Endothelial cell of umbilical vein (primary cell): ENCODE results near the gene ZNF101. TPM values are rescaled to one million over a fixed set of nuclear protein-coding genes. Genes with fewer than 3 reads are reported as not detected.

Source experiments
- BruUV-seq: library from RNA; stranded (reverse); fragments of 400-500 nt; replicated peaks from 2 replicates; lab custom pipeline; 2021; lab: Mats Ljungman, UMichigan
- CTCF ChIA-PET: fragments of 300-600, 350-600 bp; sonication (Branson Sonifier 250); formaldehyde crosslinking; loops from one replicate; lab custom pipeline; 2021; ENCODE audit warnings: antibody characterized with exemption, inconsistent platforms; lab: Charles Lee
- POLR2A ChIA-PET: fragments of 300-600, 350-600 bp; sonication (Branson Sonifier 250); formaldehyde crosslinking; loops from one replicate; lab custom pipeline; 2021; ENCODE audit warnings: antibody characterized with exemption, inconsistent platforms; lab: Charles Lee
- DNase-seq: peaks from one replicate; pipeline ENCODE4 v3.0.0-alpha.2; 2011; ENCODE audit warnings: low read depth, low spot score
- FAIRE-seq: peaks from 2 replicates; lab custom pipeline; 2011; peaks lifted over from hg19 to GRCh38; lab: Jason Lieb, UNC
- H2AFZ ChIP-seq: 2 replicates; pipeline ENCODE4 v1.6.0; 2012; ENCODE audit warnings: low read depth, low read length, control low read depth, inconsistent platforms
- H3K27ac ChIP-seq: 2 replicates; pipeline ENCODE4 v1.5.1; 2011; ENCODE audit warnings: low read depth, mild to moderate bottlenecking, control low read depth, low read length, moderate library complexity; ENCODE audit not compliant: insufficient read depth
- H3K27me3 ChIP-seq, 2 experiments: 2 replicates each; pipeline versions ENCODE4 v1.6.0 to v1.6.1; 2011; ENCODE audit warnings: low read length in 2 of 2, mixed read lengths in 1 of 2; ENCODE audit not compliant: control insufficient read depth in 2 of 2, insufficient read depth in 2 of 2
- H3K36me3 ChIP-seq, 2 experiments: 2 replicates in 1 of 2; 3 replicates in 1 of 2; pipeline ENCODE4 v1.5.1; 2011; ENCODE audit warnings: low read length in 2 of 2, mild to moderate bottlenecking in 1 of 2, moderate library complexity in 1 of 2; ENCODE audit not compliant: control insufficient read depth in 2 of 2, insufficient read depth in 2 of 2; ENCODE audit errors: extremely low read depth in 1 of 2
- H3K4me1 ChIP-seq: 3 replicates; pipeline ENCODE4 v1.5.1; 2011; ENCODE audit warnings: mild to moderate bottlenecking, low read length; ENCODE audit not compliant: control insufficient read depth, insufficient read depth; ENCODE audit errors: extremely low read depth
- H3K4me2 ChIP-seq: 2 replicates; pipeline ENCODE4 v1.6.1; 2011; ENCODE audit warnings: low read length, control low read depth, mixed read lengths; ENCODE audit not compliant: insufficient read depth
- H3K4me3 ChIP-seq, 3 experiments: fragments of 200-600 bp in 1 of 3; sonication (generic), shearing (Covaris generic) in 1 of 3; replicated peaks in 1 of 3; 2 replicates each; pipeline ENCODE4 v1.5.1; 2011 to 2016; ENCODE audit warnings: control low read depth in 3 of 3, low read length in 3 of 3, mild to moderate bottlenecking in 2 of 3, inconsistent platforms in 1 of 3, low read depth in 1 of 3, moderate library complexity in 1 of 3; ENCODE audit not compliant: insufficient read depth in 1 of 3
- H3K79me2 ChIP-seq: 2 replicates; pipeline ENCODE4 v1.6.0; 2012; ENCODE audit warnings: low read length, inconsistent platforms; ENCODE audit not compliant: control insufficient read depth, insufficient read depth
- H3K9ac ChIP-seq: replicated peaks from 2 replicates; pipeline ENCODE3; 2011; ENCODE audit warnings: low read length, control low read depth; ENCODE audit not compliant: insufficient read depth; ENCODE audit errors: extremely low read depth
- H3K9me1 ChIP-seq: replicated peaks from 3 replicates; pipeline ENCODE4 v1.6.0; 2011; ENCODE audit warnings: mild to moderate bottlenecking, low read length; ENCODE audit not compliant: control insufficient read depth, insufficient read depth; ENCODE audit errors: extremely low read depth
- H3K9me3 ChIP-seq: replicated peaks from 2 replicates; pipeline ENCODE4 v1.5.1; 2012; ENCODE audit warnings: low read length, inconsistent platforms; ENCODE audit not compliant: control insufficient read depth, insufficient read depth
- H4K20me1 ChIP-seq: replicated peaks from 2 replicates; pipeline ENCODE3; 2011; ENCODE audit warnings: mild to moderate bottlenecking, low read length; ENCODE audit not compliant: control insufficient read depth, insufficient read depth; ENCODE audit errors: extremely low read depth
- EZH2 ChIP-seq: IDR thresholded peaks from 2 replicates; pipeline ENCODE4 v1.6.1; 2012; ENCODE audit warnings: borderline replicate concordance, low read depth, mild to moderate bottlenecking, moderate library complexity, low read length, inconsistent platforms; ENCODE audit not compliant: severe bottlenecking
- FOS ChIP-seq: IDR thresholded peaks from 2 replicates; pipeline ENCODE4 v1.6.1; 2011; ENCODE audit warnings: mild to moderate bottlenecking, low read length, moderate library complexity, borderline replicate concordance; ENCODE audit not compliant: insufficient read depth
- GATA2 ChIP-seq: IDR thresholded peaks from 2 replicates; pipeline ENCODE4 v1.7.0; 2011; ENCODE audit warnings: low read depth, mild to moderate bottlenecking, moderate library complexity, mixed read lengths, low read length; ENCODE audit not compliant: insufficient read length, insufficient read depth
- JUN ChIP-seq: IDR thresholded peaks from 2 replicates; pipeline ENCODE4 v1.6.1; 2011; ENCODE audit warnings: borderline replicate concordance, low read depth; ENCODE audit not compliant: insufficient read length, insufficient read depth
- MYC ChIP-seq: IDR thresholded peaks from one replicate; pipeline ENCODE4 v1.6.1; 2011; ENCODE audit warnings: mild to moderate bottlenecking, low read depth, low read length
- POLR2A ChIP-seq: IDR thresholded peaks from 2 replicates; pipeline ENCODE4 v1.6.1; 2012; ENCODE audit warnings: low read depth, mild to moderate bottlenecking, control low read depth, low read length
- POLR2AphosphoS5 ChIP-seq: IDR thresholded peaks from 2 replicates; pipeline ENCODE4 v1.6.1; 2012; ENCODE audit warnings: low read depth, mild to moderate bottlenecking, control low read depth, low read length, moderate library complexity; ENCODE audit not compliant: insufficient read depth
- dilution Hi-C: fragments of 300-500 bp; cut with MboI; formaldehyde crosslinking; loops from one replicate; pipeline ENCODE4 v1.15.0; 2019; ENCODE audit warnings: low sequenced_read_pairs; ENCODE audit not compliant: extremely low pct_ligation_motif_present
- intact Hi-C: fragments of 100-400 bp; cut with micrococcal nuclease; formaldehyde crosslinking; loops from one replicate; pipeline ENCODE4 v1.10.0; 2022
- polyA plus RNA-seq, 4 experiments: library from polyadenylated mRNA; depleted of rRNA in 3 of 4; stranded (reverse) in 3 of 4; unstranded in 1 of 4; fragments of >200 nt; gene quantifications; 2 replicates each; pipeline versions ENCODE4 v1.2.1 to v1.2.3, GENCODE V29; 2011 to 2012; ENCODE audit warnings: missing spikeins in 1 of 4
- total RNA-seq: library from RNA; stranded (reverse); gene quantifications from 2 replicates; pipeline ENCODE4 v1.2.3, GENCODE V29; 2021
- TF ChIP-seq, protein P1 (sequence below): IDR thresholded peaks from 2 replicates; pipeline ENCODE4 v1.6.1; 2011; ENCODE audit not compliant: insufficient read depth, insufficient read length
- TF ChIP-seq, protein P2 (sequence below), 2 donors: IDR thresholded peaks; 1 replicate in 1 of 2; 2 replicates in 1 of 2; pipeline ENCODE4 v1.5.1; 2011; ENCODE audit warnings: low read length in 2 of 2, mild to moderate bottlenecking in 2 of 2, moderate library complexity in 2 of 2, control low read depth in 1 of 2, inconsistent platforms in 1 of 2, low read depth in 1 of 2; ENCODE audit not compliant: insufficient read depth in 1 of 2; ENCODE audit errors: extremely low read depth in 1 of 2

ZNF101 gene
- total and polyA plus RNA-seq, 2 donors (not counting 3 experiments of a cell fraction or from before 2014, with no cell fraction given): 2.8 to 12.8 TPM

DNA sequence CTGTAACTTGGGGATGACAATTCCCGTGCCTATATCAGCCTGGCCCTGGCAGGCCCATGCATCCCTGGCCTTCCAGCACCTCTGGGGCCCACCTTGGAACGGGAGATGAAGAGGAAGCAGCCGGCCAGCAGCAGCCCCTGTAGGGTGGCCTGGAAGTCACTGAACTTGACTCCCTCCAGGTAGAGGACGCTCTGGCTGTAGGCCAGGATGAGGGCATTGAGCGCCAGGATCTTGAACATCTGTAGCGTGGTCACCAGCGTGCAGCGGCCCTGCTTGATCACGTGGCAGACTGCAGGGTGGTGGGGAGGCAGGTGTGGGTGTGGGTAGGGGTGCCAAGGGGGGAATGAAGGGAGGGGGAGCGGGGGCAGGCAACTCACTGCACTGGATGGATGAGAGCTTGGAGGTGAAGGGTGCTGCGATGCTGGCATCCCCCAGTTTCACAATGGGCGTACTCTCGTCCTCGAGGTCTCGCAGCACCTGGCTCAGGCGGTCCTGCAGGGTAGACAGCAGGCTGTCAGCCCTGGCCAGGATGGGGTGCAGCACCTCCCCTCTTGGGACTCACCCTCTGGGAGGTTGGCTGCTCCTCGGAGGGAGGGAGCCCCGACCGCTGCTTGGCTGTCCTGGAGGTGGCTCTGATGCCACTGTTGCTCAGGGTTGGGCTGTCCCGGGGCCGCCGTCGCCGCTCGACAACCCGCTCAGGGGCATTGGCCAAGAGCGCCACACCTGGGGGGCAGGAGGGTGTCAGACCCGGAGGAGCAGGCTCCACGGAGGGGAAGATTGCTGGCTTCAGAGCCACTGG is 21.4 kb upstream of the ZNF101 start:
- Histone ChIP-seq H3K9ac (no peak overlapping the region), H3K27ac (no peak overlapping the region), H3K4me1 (peaks cover 4% of the 10 kb centered on the region), H4K20me1 (no peaks in the 10 kb centered on the region), H2AFZ (no peak overlapping the region), H3K4me2 (no peak overlapping the region), H3K9me1 (no peaks in the 10 kb centered on the region), H3K27me3 (no peaks in the 10 kb centered on the region), H3K36me3 (peaks cover 2 to 50% of the 10 kb centered on the region in 2 experiments), H3K9me3 (no peaks in the 10 kb centered on the region), H3K79me2 (no peaks in the 10 kb centered on the region), H3K4me3 (no peak overlapping the region)
- no peak for FAIRE-seq
- POLR2A ChIA-PET: no interaction called here
- intact Hi-C loops (no loop called here), dilution Hi-C loops (no loop called here)
- no peak for TF ChIP-seq EZH2
- no peak for TF ChIP-seq MYC
- TF ChIP-seq FOS: no peak
- TF ChIP-seq, protein P1, sequence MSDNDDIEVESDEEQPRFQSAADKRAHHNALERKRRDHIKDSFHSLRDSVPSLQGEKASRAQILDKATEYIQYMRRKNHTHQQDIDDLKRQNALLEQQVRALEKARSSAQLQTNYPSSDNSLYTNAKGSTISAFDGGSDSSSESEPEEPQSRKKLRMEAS: no peak
- TF ChIP-seq, protein P2, sequence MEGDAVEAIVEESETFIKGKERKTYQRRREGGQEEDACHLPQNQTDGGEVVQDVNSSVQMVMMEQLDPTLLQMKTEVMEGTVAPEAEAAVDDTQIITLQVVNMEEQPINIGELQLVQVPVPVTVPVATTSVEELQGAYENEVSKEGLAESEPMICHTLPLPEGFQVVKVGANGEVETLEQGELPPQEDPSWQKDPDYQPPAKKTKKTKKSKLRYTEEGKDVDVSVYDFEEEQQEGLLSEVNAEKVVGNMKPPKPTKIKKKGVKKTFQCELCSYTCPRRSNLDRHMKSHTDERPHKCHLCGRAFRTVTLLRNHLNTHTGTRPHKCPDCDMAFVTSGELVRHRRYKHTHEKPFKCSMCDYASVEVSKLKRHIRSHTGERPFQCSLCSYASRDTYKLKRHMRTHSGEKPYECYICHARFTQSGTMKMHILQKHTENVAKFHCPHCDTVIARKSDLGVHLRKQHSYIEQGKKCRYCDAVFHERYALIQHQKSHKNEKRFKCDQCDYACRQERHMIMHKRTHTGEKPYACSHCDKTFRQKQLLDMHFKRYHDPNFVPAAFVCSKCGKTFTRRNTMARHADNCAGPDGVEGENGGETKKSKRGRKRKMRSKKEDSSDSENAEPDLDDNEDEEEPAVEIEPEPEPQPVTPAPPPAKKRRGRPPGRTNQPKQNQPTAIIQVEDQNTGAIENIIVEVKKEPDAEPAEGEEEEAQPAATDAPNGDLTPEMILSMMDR (IDR thresholded peaks at IDR 0.05; ENCODE audit: extremely low read depth in 1 of 2, insufficient read depth in 1 of 2, low read depth in 1 of 2, low read length in 2 of 2): no peak
- no peak for TF ChIP-seq POLR2AphosphoS5
- TF ChIP-seq POLR2A: no peak
- TF ChIP-seq JUN: no peak
- no peak for TF ChIP-seq GATA2
- CTCF ChIA-PET: no interaction called here
- no TSS peak for BruUV-seq
- no peak for DNase-seq
